ENCODE results near the gene ADAMTS16.

The ADAMTS16 gene

DNA sequence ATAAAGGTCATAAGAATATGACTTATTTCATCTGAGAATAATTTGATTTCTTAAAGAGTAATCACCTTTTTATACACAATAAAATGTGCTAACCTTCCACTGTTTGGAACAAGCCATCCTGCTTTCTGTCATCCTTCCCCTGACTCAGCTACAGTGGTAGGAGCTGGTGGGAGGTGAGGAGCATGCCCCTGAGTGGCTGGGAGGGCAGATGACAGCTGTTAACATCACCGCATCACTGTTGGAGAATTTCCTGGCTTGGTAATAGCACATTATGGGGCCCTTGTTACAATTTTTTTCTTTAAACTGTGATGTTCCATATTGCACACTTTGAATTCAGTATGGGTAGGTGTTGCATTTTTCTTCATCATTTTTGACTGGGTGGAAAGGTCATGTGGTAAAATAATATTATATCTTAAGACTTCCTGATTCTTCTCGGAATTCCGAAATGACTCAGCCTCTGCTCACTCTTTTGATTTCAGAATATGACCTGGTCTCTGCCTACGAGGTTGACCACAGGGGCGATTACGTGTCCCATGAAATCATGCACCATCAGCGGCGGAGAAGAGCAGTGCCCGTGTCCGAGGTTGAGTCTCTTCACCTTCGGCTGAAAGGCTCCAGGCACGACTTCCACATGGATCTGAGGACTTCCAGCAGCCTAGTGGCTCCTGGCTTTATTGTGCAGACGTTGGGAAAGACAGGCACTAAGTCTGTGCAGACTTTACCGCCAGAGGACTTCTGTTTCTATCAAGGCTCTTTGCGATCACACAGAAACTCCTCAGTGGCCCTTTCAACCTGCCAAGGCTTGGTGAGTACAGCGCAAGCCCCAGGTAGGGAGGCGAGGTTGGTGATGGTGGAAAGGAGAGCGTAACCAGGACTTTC is 5.8 kb downstream of the ADAMTS16 start:
- no peak for DNase-seq

DNA sequence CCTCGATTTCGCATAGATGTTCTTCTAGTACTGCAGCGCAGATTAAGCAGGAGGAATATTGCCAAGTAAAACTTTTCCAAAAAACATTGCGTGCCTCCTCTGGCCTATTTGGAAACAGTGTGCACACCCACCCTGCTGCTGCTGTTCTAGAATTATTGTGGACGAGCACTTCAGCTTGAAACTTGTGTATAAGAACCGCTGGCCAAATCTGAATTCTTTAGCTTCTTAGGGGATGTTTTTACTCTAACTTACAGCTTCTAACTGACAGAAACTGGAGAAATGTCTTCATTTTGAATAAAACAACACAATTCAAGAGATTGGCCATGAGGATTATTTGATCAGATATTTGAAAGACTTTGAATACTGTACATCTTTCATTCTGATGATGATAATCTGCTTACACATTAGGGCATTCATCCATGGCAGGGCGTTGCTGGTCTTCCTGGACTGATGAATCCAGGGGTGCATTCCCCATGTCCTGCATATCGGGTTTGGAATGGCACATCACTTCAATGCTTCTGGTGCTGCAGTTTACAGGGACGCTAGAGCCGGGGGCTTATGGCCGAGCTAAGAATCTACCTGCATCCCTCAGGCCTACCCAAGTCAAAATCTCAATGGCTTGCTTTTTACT is 6.5 kb downstream of the ADAMTS16 start:
- no peak for DNase-seq

DNA sequence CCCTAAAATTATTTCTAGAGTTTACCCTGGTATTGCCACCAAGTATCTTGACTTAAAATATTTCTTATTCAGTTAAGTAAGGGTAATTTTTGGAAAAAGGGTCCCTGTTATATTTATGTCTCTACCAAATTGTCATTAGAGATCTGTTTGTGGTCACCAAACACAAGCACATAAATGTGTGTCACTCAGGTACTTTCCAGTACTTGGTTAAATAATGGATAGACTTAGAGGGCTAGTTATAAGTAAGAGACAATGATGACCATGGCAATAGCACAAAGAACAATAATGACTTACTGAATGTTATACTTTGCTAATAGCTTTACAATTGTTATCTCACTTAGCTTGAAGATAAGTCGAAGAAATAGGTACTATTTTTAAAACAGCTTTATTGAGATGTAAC is 9.0 kb downstream of the ADAMTS16 start:
- no peak for DNase-seq

DNA sequence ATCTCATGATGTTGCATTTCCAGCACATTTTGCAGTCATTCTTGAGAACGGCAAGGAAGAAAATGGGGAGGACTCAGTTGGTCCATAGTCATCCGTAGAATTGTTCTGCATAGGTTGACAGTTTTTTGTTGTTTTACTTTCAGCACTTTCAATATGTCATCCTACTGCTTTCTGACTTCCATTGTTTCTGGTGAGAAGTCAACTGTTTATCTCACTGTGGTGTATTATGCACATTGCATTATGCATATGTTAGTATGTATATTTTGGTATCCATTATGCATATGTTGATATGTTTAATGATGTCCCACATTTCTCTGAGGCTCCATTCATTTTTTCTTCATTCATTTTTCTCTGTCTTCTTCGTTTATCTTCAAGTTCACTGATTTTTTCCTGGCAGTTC is 10.5 kb downstream of the ADAMTS16 start:
- no peak for DNase-seq

DNA sequence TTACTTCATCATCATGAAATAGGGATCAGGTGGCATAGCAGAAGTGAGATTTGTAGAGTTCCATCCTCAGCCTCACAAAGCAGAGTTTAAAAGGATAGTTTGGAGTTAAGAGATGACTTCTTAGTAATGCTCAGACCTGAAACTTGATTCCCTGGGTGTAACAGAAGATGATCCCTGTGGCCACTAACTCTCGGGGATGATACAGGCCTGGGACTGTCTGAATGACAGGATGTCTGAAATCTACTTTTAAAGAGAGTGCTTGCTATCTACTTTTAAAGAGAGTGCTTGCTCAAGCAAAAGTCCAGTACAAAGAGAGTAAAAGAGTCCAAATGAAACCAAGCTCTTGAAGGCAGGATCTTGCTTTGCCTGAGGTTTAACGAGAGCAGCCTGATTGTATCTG is 14.6 kb downstream of the ADAMTS16 start:
- DNase-seq, result no peak

DNA sequence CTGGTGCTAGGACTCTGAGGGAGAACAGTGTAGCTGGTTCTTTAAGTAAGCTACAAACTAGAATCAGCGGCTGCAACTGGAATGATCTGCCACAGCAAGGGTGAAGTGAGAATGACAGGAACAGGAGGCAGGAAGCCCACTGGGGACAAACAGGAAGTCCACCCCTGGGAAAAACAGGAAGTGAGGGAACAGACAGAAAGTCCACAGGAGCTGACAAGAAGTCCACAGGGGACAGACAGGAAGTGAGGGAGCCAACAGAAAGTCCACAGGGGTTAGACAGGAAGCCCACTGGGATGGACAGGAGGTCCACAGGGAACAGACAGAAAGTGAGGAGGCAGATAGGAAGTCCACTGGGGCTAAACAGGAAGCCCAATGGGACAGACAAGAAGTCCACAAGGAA is 15.5 kb downstream of the ADAMTS16 start:
- DNase-seq, result no peak

DNA sequence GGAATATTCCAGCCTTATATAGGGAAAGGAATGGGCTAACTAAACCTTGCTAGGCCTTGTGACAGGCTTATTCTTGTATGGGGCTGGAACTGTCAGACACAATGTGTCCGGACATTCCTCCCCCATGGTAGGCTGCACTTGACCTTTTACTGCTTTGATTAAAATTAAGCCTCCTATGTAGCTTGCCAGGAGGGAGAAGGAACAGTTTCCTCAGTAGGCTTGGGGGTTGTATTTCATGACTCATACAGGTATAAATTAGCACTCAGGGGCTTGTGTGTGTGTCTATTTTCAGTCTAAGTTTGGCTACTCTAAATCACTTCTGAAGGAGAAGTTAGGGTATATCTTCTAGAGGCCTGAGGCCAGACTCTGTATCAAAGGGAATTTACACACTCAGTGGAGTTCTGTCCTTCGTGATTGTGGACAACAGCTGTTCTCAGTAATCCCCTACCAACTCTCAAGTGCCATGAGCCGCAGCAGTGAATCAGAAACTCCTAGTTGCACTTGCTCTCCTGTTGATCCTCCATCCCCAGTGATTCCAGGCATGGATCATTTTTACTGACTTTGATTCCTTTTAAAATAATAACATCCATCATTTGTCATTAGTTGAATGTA is 16.4 kb downstream of the ADAMTS16 start:
- DNase-seq, result no peak

DNA sequence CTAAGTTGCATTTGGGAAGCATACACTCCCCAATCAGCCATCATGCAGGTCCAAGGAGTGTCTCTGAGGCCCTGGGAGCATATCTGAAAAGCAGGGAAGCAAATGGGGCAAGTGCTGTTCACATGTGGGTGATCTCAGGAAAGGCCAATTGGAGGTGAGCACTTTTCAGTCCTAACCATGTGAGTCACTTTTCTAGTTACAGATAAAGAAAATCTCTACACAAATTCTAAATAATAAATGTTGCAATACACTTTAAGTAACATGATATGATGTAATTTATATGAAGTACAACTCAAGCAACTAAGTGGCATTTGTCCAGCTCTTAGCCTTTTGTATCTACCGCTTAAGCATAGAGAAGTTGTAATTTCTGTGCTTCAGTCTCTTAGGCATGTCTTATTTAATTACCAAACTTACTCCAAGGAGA is 18.4 kb downstream of the ADAMTS16 start:
- DNase-seq, result no peak

DNA sequence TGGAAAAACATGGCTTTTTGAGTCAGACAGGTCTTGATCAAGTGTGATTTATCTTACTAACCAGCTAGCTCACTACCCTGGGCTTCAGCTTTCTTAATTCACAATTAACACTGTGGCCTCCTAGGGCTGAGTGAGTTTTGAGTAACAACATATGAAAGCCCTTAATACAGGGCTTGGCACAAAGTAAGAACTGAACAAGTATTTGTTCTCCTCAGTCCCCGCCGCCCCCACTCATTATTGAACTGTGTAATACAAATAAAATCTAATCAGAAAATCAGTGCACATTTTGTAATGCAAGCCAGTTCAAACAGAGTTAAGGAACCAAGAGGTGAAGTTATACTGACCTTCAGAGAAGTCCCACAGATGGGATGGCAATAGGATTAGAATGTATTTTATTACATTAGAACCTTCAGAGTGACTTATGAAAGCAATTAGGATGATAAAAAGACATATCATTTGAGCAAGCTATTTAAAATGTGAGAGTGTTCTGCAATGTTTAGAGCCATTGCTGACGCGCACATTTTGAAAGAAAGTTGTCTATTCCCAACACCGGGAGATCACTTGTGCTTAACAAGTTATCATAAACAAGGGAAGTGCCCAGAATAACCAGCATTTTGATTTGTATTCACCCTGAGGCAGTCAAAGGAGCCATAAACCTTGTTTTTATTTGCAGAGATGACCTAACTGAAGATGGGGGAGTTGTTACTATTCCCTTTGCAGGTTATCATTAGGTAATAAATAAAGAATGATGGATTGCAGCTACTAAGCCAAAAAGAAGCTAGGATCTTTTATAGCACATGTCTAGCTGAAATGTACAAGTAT is 19.4 kb downstream of the ADAMTS16 start:
- no peak for DNase-seq

DNA sequence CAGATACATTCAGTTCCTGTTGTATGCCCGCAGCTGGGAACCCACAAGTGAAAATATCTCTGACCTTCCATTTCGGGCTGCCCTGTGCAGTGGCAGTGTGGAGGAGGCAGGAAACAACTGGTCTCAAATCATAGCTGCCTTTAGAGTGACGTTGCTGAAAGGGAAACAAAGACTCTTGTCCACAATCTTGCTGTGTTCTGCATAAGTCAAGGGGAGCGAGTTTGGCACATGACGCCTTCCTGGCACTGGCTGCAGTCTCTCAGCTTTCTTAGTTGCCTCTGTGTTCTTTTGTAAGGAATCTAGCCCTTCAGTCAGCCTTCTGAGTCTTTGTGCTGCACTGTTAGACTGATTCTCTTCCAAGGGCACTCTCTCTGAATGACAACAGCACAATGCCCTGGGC is 24.0 kb downstream of the ADAMTS16 start:
- DNase-seq, result no peak

DNA sequence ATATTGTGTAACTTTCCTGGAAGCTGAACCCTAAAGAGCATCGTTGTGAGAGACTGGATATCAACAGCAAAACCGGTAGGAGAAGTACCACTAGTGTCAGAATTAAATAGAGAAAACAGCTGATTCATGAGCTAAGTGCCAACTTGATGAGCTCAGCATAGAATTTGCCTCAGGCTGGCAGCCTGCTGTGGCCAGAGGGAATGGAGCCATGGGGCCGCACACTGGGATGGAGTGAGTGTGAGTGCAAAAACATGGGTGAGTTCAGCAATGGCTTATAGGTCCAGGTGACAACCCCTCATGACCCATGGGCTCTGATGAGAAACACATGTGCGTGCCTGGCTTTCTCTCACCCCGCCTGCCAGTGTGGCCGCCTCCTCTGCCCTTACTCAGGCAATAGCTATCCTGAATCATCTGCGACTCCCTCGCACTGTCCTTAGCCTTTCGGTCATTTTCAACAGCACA is 25.4 kb downstream of the ADAMTS16 start:
- no peak for DNase-seq

DNA sequence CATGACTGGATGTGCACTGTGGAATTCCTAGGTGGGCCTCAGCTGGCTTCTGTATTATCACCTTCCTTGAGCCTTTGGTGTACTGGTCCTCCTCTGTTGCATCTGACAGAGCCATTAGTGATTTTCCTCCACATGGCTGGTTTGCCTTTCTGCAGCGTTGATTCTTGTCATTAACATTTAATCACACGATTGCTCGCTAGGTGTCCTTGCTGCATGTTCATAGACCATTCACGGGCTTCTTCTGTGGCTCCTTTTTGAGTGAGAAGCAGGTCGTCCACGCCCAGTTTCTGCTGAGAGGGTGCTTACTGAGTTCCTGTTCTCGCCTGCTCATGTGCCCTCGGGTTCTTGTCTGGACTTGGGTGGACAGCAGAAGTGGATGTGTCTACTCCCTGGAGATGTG is 29.3 kb downstream of the ADAMTS16 start:
- no peak for DNase-seq

DNA sequence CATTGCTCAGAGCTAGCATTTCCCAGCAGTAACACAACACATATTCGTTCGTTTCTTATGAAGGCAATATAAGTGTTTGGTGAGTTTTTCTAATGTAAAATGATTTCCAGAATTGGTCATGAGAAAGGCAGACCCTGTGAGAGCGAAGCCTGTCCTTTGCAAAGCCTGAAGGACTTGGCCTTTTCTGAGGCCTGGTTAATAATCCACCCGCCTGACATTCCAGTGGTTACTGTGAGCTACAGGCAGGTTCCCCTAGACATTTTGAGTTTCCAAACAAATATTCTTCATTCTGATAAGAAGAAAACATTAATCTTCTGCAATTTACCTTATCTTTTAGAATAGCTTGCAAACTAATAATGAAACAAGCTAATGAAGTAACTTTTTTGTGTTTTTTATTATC is 38.0 kb downstream of the ADAMTS16 start:
- no peak for DNase-seq

DNA sequence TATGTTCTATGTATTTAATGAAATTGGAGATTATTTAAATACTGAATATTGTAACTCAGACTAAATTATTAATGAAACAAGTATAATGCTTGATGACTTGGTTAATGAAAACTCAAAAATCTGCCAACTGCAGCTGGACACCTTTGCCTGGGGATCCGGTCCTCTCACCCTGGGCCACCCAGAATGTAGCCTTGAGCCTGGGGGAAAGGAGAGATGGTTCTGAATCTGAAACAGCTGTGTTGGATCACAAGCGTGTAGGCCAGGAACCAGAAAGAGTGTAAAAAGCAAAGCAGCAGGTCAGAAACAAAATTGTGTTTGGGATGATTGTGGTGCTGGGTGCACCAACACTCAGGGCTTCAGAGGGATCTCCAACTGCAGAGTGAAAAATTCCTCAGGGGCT is 38.5 kb downstream of the ADAMTS16 start:
- DNase-seq, result no peak

DNA sequence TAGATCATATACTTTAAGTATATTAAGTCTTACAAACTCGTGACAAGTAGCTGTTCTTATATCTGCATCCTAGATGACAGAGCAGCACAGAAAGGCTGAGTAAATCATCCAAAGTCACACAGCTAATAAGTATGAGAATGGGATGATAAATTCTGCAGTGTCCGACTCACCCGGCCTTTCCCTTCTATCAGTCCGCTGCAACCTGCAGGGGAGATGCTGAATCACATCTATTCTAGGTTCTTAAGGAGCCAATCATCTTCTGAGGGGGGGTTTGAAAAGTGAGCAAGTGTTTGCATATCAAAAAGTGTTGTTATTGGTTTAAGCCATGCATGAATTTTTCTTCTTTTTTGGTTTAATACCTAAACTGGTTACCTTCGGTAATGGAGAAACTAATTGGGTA is 38.9 kb downstream of the ADAMTS16 start:
- DNase-seq, result no peak

DNA sequence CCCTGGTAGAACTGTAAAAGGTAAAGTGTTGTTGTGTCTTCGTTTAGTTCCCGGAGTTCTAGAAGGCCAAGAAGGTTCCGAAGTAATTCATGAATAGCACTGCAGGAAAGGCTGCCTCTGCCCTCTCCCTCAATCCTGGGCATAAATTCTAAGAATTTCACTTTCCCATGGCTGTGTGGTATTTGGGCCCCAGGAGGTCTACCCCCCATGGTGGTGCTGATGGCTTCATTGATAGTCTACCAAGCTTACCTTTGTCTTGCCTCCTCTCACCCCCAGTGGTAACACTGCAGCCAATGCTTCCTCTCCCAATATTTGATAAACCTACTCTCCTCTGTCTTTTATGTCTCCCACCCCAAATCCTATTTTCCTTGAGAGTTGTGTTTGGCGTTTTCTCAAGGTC is 39.5 kb downstream of the ADAMTS16 start:
- no peak for DNase-seq

DNA sequence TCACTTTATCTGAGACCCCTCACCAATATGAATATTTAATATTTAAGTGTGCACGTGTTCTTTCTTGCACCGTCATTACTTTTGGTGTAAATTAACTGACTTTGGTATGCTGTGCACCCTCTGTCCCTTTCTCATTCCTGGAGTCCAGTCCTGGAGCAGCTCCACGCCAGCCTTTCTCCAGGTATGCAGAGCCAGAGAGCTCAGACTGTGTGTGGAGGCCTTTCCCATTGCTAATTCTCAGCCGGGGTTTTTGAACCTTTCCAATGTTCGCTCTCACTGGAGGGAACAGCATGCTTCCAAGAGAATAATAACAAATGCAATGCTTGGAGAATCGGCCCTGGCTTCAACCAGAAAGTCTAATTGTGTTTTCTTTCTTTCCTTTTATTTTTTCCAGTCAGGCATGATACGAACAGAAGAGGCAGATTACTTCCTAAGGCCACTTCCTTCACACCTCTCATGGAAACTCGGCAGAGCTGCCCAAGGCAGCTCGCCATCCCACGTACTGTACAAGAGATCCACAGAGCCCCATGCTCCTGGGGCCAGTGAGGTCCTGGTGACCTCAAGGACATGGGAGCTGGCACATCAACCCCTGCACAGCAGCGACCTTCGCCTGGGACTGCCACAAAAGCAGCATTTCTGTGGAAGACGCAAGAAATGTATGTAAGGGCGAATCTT is 41.7 kb downstream of the ADAMTS16 start:
- no peak for DNase-seq

DNA sequence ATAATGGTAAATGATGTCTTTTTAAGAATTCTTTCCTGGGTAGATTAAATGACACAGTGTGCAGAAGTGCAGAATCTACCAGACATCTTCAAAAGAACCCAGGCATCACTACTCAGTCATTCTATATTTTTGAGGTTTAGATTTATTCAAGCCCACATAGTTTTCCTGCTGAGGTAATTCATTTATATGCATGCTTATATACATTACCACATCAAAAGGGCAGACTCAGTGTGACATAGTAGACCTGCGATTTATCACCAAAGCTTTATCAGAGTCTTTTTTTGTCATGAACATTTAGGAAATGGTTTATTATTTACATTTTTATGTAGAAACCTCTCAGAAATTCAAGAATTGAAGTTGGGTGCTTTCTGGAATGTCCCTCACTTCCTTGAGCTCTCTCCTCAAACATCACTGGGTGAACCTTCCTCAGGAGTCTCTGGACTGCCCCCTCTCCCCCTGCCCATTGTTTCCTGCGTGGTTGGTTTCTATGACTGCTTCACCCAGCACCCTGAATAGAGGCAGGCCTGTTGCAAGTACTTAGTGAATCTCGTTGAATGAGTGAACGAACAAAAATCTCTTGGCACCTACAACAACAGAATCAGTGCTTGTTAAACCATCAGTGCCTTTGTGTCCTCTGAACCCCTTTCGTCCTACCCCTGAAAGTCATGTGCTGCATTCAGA is 42.5 kb downstream of the ADAMTS16 start:
- no peak for DNase-seq

DNA sequence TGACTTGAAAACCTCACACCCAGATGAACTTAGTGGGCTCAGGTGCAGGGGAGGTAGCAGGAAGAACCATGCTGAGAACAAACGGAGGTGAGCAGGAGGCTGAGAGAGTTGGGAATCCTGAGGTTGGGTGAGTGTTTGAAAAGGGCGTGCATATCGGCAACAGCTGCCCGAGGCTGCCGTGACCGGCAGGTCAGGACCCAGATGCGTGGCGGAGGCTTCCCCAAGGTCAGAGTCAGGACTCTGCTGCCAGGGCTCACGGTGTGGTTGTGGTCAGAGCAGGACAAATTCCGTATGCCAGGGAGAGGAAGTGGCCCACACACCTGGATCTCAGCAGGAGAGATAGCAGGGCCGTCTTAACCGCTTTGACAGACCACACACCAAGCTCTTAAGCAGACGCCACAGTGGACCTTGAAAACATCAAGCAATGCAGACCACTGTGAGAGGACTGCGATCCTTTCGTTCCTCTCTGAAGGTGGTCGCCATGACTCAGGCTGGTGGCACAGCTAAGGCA is 43.1 kb downstream of the ADAMTS16 start:
- DNase-seq, result no peak

DNA sequence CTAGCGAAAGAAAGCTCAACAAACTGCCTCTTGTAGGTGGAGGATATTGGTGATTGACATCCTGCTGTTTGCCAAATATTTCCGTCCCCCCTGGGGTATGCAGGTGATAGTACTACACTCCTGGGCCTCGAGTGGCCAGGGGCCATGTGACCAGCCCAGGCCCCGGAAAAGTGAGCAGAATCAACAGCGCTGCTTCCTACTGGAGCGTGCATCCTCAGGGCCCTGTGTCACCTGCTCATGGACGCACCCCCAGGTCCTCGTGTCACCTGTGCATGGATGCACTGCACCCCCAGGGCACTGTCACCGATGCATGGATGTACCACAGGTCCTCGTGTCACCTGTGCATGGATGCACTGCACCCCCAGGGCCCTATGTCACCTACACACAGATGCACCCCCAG is 43.8 kb downstream of the ADAMTS16 start:
- DNase-seq, result no peak

DNA sequence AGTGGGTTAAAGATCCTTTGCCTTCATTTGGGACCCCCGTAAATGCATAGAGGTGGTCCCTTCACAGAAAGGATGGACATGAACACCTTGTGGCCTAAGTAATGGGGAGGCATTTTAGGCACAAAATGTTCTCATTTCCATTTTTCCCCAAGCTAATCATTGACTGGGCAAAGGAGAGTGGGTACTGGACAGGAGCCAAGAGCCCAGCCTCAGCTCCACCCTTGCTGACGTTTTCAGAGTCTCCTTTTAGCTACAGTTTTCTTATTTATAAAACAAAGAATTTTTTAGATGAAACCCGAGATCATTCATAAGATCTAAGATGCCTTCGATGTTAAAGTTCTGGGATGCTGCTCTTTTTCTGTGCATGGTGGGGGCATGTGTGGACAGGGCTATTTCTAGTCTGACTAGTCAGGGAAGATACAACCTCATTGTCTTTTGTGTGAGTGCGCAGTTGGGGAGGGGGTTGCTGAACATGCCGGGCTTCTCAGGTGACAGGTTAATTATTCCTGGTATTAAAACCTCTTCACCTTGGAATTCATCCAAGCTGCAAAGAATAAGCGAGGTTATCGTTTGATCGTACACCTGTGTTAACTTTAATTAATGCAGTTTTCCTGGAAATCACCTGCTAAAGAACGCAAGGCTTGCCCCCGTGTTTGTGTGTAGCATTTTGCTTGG is 48.4 kb downstream of the ADAMTS16 start:
- no peak for DNase-seq

Measured in CD4-positive, alpha-beta T cell treated with Interleukin-17A for 4 hours (primary cell).